Left lung (tissue), 10 donors: Measurements from ENCODE around the gene CHD5. TPM values are rescaled to one million over a fixed set of nuclear protein-coding genes. Genes with fewer than 3 reads are reported as not detected.
A peak's percentile ranks its signal among the peaks of the same experiment; 100 is the strongest.

Experiments
- ATAC-seq: fragments of 200-7000 bp; cut with Tn5 transposase; one replicate; pipeline ENCODE4 v1.9.1; 2020; ENCODE audit warnings: moderate library complexity
- DNase-seq, 4 donors: peaks; one replicate each; pipeline ENCODE4 v3.0.0-alpha.2; 2013 to 2020
- H3K27ac ChIP-seq, 2 donors: fragments of 200-600 bp; sonication (generic) in 1 of 2; one replicate each; pipeline versions ENCODE4 v1.5.0 to v1.8.0; 2020 to 2021
- H3K27me3 ChIP-seq, 2 donors: fragments of 200-600 bp; sonication (generic) in 1 of 2; one replicate each; pipeline versions ENCODE4 v1.5.0 to v1.8.0; 2020 to 2021
- H3K36me3 ChIP-seq, 2 donors: fragments of 200-600 bp; sonication (generic) in 1 of 2; one replicate each; pipeline versions ENCODE4 v1.5.0 to v1.8.0; 2020 to 2021
- H3K4me1 ChIP-seq, 2 donors: fragments of 200-600 bp; one replicate each; pipeline ENCODE4 v1.8.0; 2021
- H3K4me3 ChIP-seq, 2 donors: fragments of 200-600 bp; sonication (generic) in 1 of 2; one replicate each; pipeline versions ENCODE4 v1.5.0 to v1.8.0; 2020 to 2021; ENCODE audit warnings: mild to moderate bottlenecking in 1 of 2
- H3K9me3 ChIP-seq, 2 donors: fragments of 200-600 bp; sonication (generic) in 1 of 2; one replicate each; pipeline versions ENCODE4 v1.5.0 to v1.8.0; 2020 to 2021
- CTCF ChIP-seq, 2 donors: fragments of 200-600 bp; sonication (generic) in 1 of 2; IDR thresholded peaks; one replicate each; pipeline versions ENCODE4 v1.5.0 to v1.8.0; 2021; ENCODE audit warnings: antibody characterized with exemption in 2 of 2
- intact Hi-C, 2 donors: fragments of 100-400 bp; cut with DNase I; formaldehyde crosslinking; loops; one replicate each; pipeline versions ENCODE4 v1.11.2 to v1.14.2; 2022
- polyA plus RNA-seq, 6 donors: library from polyadenylated mRNA; unstranded; fragments of 120-200 nt; gene quantifications; one replicate each; pipeline ENCODE4 v1.2.1, GENCODE V29; 2013; ENCODE audit not compliant: insufficient read length in 6 of 6
- total RNA-seq, 2 donors: library from RNA; stranded (reverse); fragmentation: NEBNext Ultra II Directional; extraction: Animal tissue kit (Norgen Biotek cat#: 25700); gene quantifications; one replicate each; pipeline ENCODE4 v1.2.1, GENCODE V29; 2021
- donor health status: DM: no; HTN: yes; CAD: no.
- donor health status: DM: no; HTN: no; CAD: no.

The CHD5 gene
- total and polyA plus RNA-seq, 8 donors, result 0.03 to 0.36 (median 0.13) TPM

DNA sequence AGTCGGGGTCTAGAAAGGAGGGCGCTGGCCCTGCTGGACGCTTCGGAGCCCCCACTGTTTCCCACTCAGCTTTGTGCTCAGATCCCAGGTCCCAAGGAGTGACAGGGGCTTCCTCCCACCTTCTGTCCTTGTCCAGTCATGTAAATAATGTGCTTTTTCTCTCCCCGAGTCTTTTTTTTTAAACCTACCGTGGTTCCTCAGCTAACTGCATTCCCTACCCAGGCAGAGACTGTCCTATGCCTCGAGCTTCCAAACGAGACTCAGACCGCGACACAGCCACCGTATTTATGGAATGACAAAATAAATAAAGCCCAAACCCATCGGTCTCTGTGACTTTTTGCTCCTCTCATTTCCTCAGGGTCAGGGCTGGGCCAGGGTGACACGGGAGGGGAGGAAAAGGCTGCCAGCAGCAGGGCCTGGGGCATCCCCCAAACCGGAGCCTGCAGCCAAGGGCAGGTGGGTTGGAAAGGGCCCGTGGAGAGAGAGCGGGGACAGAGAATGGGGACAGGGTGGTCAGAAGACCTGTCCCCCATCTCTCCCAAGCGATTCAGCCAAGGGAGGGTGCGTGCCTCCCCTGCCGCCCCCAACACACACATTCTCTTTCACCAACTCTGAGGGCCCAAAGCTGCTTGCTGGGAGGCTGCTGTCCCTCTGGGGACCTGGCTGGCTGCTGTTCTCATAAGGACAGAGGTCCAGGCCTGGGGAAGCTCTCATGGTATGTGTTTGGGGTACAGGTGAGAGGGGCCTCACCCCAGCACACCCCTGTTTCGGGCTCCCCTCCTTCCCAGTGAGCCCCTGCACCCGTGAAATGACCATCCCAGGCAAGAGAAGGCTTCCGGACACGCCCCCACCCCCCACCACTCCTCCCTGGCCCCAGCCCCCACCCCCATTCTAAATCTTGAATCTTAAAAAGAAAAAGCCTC, 79.0 kb downstream of the CHD5 start:
- TF ChIP-seq CTCF (IDR thresholded peaks at IDR 0.05), result no peak
- ATAC-seq, result no peak
- Histone ChIP-seq H3K27ac (no peak overlapping the region), H3K4me3 (no peak overlapping the region), H3K4me1 (no peaks in the 10 kb centered on the region), H3K36me3 (peaks cover 0 to 35% of the 10 kb centered on the region in 2 donors), H3K27me3 (peaks cover 0 to 72% of the 10 kb centered on the region in 2 donors), H3K9me3 (no peaks in the 10 kb centered on the region)
- DNase-seq, result peak in 1 of 4 donors; percentile 61
- intact Hi-C loops, result no loop called here

GRCh38 chr1:6099787-6100765, 80.0 kb downstream of the CHD5 start:
- intact Hi-C loops, result no loop called here
- peaks cover 0 to 45% of the 10 kb centered on the region in 2 donors for H3K36me3 ChIP-seq
- no peaks in the 10 kb centered on the region for H3K9me3 ChIP-seq
- H3K27ac ChIP-seq, result no peak overlapping the region
- peaks cover 0 to 62% of the 10 kb centered on the region in 2 donors for H3K27me3 ChIP-seq
- DNase-seq (peak in 1 of 4 donors; percentile 75), ATAC-seq (peak; percentile 34)
- H3K4me3 ChIP-seq, result no peak overlapping the region
- no peaks in the 10 kb centered on the region for H3K4me1 ChIP-seq
- TF ChIP-seq CTCF (IDR thresholded peaks at IDR 0.05), result no peak

DNA sequence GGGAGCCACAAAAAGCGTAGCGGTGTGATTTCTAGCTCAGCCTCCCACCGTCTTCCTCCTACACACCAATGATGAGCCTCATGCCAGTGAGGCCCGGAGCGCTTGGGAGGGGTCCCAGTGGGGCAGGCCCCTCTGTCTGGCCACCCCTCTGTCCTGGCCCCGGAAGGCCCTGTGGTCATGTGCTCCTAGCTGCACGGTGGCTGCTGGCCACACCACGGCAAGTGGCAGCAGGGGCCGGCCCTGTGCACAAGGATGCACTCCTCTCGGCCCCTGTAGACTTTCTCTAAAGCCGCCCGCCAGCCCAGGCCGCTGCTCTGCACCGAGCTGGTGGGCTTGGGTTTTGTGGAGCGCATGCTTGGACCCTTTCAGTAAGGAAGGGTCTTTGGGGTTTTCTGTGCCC, 80.8 kb downstream of the CHD5 start:
- TF ChIP-seq CTCF (IDR thresholded peaks at IDR 0.05), result no peak
- Histone ChIP-seq H3K9me3 (no peaks in the 10 kb centered on the region), H3K36me3 (peaks cover 0 to 53% of the 10 kb centered on the region in 2 donors), H3K27ac (no peak overlapping the region), H3K4me3 (no peak overlapping the region), H3K4me1 (no peaks in the 10 kb centered on the region), H3K27me3 (peaks cover 0 to 54% of the 10 kb centered on the region in 2 donors)
- DNase-seq (peak in 1 of 4 donors; percentile 72), ATAC-seq (no peak)
- intact Hi-C loops, result no loop called here

- DNase-seq (peak in 1 of 4 donors; percentile 63), ATAC-seq (no peak)
- Histone ChIP-seq H3K4me3 (no peak overlapping the region), H3K27ac (no peak overlapping the region), H3K4me1 (no peaks in the 10 kb centered on the region), H3K36me3 (peaks cover 0 to 59% of the 10 kb centered on the region in 2 donors), H3K9me3 (no peaks in the 10 kb centered on the region), H3K27me3 (peaks cover 0 to 46% of the 10 kb centered on the region in 2 donors)
- intact Hi-C loops, result no loop called here
- TF ChIP-seq CTCF (IDR thresholded peaks at IDR 0.05), result no peak
These were observed 81.6 kb downstream of the CHD5 start for GRCh38 chr1:6098303-6099215.
